ENCODE data around the gene DLGAP1.

The DLGAP1 gene

DNA sequence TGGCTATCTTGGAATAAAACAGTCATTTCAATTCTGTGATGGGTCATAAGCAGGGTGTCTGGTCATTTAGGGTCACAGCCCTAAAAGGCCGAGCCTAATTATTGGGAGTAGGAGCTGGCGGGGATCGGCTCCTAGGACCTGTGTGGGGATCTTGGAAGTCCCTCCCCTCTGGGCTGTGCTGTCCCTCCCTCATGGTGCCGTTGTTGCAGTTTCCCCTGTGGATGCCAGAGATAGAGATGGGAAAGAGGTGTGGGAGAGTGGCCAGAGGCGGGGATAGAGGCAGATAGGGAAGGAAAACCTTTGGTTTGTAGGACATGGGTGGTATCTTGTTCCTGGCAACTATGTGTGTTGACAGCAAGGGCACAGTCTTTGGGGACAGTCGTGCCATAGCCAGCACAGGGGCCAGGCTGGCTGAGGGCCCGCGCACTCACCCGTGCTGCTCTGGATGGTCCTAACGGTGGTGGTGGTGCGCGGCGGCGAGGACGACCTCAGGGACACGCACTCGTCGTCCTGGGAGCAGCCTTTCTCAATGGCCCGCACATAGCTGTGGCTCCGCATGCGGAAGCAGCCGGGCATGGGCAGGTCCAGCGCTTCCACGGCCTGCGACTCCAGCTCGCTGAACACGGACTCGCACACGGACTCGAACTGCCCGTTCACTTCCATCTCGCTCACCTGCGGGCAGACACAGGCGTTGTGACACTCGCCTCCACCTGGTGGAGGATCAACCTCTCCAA lies 726.2 kb downstream of the DLGAP1 start:
- no peak for DNase-seq (ENCODE audit: low read depth in 2 of 3, low spot score in 2 of 3)

GRCh38 chr18:3727274-3727673 lies 727.8 kb downstream of the DLGAP1 start:
- DNase-seq (ENCODE audit: low read depth in 2 of 3, low spot score in 2 of 3): no peak

DNA sequence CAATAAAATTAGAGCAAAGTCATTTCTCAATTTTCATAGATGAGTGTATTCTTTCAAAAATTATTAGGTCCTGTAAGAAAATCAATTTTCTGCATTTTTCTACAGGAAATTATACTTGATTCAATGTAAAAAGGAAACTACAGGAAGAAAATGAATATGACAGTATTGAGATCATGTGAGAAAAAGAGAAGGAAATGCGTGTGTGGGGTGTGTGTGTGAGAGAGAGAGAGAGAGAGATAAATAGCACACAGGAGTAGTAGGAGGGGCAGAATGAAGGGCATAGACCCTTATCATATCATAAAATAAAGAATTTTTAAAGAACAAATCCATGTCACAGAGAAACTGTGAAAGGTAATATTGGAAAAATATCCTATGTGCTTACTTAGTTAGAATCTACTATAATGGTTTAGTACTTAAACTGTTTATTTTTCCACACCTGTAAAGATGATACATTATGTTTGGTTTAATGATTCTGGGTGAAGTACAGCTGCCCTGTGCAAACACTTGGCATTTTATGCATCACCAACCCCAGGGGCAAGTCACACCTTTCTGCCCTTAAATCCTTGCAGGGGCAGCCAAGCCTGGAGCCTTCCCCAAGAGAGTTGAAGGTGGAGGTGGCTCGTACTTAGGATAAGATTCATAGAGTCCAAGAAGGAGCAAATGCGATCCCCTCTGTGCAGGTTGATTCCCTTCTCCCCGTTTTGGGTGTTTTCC lies 728.7 kb downstream of the DLGAP1 start:
- no peak for DNase-seq (ENCODE audit: low read depth in 2 of 3, low spot score in 2 of 3)

DNA sequence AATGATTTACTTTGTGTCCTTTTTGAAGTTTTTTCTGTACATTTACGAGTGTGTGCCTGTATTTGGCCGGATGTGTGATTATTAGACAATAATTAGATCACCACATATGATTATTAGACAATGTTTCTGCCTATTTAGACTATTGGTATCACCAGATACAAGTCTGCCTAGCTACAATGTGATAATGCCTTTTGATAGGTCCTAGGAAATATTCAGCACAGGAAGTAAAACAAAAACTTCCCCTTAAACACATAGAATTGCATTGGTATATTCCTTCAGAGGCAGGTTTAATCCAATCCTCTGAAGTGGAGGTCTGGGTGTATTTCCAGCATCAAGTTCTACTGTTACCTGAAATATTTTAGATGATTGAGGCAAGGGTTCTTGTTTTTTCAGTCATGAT lies 730.0 kb downstream of the DLGAP1 start:
- no peak for DNase-seq (ENCODE audit: low read depth in 2 of 3, low spot score in 2 of 3)

DNA sequence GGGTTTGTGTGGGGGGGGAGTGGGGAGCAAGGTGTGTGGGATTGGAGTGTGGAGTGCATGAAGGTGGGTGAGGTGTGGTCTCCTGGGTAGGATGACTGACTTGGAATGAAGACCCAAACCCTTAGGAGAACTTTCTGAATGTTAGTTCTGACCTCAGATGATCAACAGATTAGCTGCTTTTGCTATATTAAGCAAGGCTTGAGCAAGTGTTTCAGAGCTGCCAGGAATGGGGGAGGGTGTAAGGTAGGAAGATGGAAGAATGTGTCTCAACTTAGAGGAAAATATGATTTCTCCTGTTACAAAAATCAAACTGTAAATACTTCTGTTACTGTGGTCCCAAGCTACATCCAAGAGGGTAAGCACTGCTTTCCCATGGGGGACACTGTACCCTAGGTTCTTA lies 731.6 kb downstream of the DLGAP1 start:
- DNase-seq (ENCODE audit: low read depth in 2 of 3, low spot score in 2 of 3): no peak

DNA sequence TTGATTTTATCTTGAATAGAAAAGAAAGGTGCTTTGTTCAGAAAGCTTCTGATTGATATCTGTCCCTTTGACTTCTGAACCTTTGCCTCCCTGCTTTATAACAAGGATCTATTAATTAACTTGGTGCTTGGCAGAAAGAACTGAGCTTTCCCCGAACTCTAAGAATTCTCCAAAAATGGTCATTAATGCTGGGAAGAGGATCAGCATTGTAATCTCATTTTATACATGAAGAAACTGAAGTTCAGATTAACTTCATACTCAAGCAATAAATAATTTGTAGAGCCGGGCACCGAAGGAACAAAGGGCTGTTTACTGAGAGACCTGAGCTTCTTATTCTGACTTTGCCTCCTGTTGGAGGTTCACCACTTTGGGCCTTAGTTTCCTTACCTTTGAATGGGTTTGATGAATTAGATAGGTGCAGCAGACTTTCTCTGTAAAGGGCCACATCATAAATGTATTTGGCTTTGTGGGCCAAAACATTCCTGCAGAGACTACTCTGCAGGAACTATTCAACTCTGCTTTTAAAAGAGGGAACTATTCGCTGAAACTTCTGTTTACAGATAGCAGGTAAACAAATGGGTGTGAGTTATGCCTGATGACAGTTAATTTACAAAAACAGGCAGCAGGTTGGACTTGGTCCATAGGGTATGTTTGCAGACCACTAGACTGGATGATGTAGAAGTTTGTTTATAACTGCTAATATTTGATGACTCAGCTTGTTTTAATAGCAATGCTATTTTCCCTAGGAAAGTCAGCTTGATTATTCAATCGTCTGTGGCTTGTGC lies 732.3 kb downstream of the DLGAP1 start:
- DNase-seq (ENCODE audit: low read depth in 2 of 3, low spot score in 2 of 3): no peak

- DNase-seq (ENCODE audit: low read depth in 2 of 3, low spot score in 2 of 3): no peak
These were observed 733.1 kb downstream of the DLGAP1 start for GRCh38 chr18:3721771-3722648.

DNA sequence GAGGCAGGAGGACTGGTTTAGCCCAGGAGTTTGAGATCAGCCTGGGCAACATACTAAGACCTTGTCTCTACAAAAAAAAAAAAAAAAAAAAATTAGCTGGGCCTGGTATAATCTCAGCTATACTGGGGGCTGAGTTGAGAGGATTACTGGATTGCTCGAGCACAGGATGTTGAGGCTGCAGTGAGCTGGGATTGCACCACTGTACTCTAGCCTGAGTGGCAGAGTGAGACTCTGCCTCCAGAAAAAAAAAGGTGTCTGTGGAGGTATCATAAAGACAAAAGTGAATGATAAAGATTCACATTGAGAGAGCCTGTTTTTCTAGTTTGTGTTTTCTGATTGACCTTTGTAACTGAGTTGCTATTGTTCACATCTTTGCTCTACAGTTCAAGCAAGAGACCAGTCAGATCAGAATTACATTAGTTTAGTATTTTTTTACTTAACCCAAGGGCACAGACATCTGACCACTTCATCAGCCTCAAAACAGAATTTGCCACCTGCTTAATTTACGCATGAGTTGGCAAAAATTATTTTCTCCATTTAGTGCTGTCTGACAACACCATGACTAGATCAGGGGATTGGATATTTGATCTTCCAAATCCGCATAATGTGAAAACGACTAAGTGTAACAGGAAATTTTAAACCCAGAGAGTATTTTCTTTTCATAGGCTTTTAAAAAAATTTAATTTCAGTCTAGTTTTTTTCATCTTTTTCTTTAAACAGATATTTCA lies 734.1 kb downstream of the DLGAP1 start:
- no peak for DNase-seq (ENCODE audit: low read depth in 2 of 3, low spot score in 2 of 3)

DNA sequence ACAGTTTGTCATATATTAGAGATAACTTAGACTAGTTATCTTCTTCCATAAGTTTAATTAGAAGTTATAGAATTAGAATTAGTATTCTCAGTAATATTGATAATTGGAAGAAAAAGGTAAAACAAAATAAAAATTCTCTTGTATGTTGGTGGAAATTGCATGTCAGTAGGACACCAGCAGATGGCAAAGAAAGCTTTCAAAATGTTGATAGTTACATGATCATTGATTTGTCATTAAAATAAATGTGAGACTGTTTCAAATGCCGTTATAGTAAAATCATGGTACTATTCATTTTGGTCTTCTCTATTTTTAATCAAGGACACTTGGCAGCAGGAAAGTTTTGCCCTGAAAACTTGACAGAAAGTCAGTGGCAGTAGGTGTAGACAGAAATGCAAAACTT lies 734.9 kb downstream of the DLGAP1 start:
- no peak for DNase-seq (ENCODE audit: low read depth in 2 of 3, low spot score in 2 of 3)

DNA sequence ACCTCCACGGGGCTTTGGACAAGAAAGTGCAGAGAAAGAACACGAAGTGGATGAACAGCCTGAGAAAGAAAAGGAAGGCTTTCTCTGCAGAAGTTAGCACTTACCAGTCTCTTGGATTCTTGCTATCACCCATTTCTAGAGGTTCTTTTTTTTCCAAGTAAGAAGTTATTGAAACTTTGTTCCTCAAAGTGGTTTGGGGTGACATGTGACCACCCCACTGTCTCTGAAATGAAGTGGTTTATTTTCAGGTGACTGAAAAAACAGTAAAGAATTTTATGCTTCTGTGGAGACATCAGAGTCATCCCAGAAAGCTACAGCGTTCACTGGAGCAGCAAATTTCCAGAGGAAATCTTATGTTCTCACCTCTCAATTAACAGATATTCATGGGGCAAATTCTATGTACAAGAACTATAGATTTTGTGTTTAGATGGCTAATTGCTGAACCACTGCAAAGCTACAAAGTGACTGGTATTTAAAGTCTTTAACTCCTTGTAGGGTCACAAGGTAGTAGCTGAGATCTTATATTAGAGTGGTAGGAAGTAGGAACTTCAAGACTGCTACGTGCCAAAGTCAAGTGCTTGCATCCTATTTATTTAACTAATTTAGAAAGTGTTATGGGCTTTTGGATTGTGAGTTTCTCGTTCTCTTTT lies 737.6 kb downstream of the DLGAP1 start:
- no peak for DNase-seq (ENCODE audit: low read depth in 2 of 3, low spot score in 2 of 3)

GRCh38 chr18:3716116-3716660 lies 738.9 kb downstream of the DLGAP1 start:
- no peak for DNase-seq (ENCODE audit: low read depth in 2 of 3, low spot score in 2 of 3)

DNA sequence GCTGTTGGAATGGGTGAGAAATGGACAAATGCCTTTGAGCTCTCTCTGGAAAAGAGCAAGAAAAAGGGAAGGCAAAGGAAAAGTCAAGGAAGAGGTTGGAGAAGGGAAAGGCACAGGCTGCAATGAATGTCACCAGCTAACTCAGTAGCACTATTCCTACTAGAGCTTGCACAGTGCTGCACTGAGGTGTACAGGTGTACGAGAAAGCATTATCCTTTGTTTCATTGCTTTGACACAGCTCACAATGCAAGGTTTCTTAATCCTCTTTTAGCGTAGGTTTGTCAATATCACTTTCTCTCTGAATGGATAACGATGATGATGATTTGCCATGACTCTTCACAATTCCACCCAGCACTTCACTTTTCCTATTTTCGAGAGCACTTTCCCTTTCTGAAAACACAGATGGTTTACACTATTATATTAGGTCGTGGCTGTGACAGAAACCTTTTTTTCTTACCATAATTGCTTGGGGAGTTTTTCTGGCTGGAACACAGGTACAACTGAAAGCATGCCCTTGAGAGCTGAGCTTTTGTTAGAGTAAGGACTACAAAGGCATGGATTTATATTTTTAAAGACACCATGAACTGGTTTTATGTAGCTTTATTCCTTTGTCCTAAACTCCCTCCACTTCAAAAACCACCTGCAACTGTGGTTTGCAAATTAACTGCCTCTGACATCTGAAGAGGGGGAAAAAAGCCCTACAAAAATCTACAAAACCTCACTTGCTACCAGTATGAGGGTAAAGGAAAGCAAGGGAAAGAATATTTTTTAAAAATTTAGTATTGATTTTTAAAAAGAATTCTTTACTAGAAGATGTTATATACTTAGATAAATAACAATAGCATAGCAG lies 739.7 kb downstream of the DLGAP1 start:
- no peak for DNase-seq (ENCODE audit: low read depth in 2 of 3, low spot score in 2 of 3)

DNA sequence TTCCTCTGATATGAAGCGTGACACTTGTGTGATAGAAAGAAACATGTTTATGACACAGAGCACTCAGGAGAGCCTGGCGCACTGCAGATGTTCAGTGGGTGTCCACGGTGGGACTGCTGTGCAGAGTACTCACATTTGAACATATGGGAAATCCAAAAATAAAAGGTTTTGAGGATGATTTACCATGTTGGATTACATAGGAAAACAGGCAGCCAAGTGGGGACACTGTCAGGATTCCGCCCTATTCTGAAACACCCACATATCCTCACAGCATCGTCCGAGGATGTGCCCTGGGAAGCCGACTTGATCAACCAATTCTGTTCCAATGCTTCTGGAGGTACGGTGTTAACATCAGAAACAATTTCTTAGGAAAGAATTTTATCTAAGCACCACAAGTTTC lies 741.4 kb downstream of the DLGAP1 start:
- DNase-seq (ENCODE audit: low read depth in 2 of 3, low spot score in 2 of 3): no peak

DNA sequence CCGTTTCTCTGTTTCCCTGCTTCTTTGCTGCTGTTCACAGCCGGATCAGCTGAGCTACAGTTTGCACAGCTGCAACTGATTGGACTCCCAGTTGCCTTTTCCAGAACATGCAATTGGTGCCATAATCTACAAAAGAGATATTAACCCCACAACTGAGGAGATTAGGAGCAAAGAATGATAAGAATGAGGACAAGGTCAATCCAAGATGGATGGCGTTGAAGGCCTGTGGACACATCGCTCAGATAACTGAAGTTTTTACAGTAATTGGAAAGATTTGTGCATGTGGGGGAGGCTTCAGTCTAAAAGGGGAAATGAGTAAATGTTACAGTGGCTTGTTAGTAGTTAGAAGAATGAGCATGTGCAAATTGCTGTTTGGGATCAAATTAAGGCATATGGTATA lies 741.9 kb downstream of the DLGAP1 start:
- no peak for DNase-seq (ENCODE audit: low read depth in 2 of 3, low spot score in 2 of 3)

DNA sequence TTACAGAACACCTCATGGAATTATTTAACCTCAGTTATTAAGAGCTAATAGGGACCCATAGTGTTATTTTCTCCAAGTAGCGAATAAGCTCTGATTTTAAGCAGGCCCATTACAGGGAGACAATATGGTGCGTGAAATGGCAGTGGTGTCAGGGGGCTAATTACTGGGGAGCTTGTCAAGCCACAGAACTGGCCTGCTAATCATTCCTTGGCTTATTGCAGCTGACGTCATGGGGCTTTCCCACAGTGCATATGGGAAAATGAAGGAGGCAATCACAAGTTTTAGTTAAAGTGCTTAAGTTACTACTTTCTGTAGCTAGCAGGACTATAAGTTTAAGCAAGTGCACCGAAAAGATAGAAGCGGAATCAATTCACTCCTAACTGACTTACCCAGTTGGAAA lies 742.6 kb downstream of the DLGAP1 start:
- DNase-seq (ENCODE audit: low read depth in 2 of 3, low spot score in 2 of 3): no peak

DNA sequence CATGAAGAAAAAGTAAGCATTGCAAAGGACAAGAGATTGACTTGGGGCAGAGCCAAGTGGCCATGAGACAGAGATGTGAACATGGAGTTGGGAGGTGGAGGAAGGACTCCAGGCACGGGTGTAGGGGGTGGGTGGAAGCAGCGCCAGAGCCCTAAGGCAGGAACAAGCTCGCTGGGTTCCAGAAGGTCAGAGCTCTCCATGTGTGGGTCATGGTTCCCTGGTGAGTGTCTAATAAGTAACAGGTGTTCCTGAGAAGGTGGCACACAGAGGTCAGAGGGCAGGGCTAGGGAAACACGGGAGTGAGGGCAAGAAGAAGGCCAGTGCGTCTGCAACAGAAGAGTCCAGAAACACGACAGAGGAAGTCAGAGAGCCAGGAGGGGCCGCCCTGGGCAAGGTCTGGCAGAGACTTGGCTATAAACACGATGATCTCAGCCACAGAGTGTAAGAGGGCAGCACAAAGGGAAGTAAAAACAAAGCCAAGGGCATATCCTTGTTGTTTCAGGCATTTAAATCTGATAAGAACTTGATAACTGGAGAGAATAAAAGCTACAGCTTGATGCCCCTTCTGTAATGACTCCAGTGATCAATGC lies 744.3 kb downstream of the DLGAP1 start:
- DNase-seq (ENCODE audit: low read depth in 2 of 3, low spot score in 2 of 3): no peak

- no peak for DNase-seq (ENCODE audit: low read depth in 2 of 3, low spot score in 2 of 3)
These were observed 745.9 kb downstream of the DLGAP1 start for GRCh38 chr18:3709205-3709604.
